ENCODE results near the gene SLC26A9.
"Not testable (repeated sequence)": the region's sequence is repeated elsewhere in the genome, so short reads cannot be mapped to it uniquely, and the experiment has no call there.

Gene SLC26A9

DNA sequence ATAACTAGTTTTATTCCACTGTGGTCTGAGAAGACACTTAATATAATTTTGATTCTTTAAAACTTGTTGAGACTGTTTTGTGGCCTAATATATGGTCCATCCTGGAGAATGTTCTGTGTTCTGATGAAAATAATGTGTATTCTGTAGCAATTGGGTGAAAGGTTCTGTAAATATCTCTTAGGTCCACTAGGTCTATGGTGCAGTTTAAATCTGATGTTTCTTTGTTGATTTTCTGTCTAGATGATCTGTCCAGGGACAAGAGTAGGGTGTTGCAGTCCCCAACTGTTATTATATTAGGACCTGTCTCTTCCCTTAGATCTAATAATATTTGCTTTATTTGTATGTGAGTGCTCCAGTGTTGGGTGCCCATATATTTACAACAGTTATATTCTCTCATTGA lies 59.5 kb downstream of the SLC26A9 start:
- TF ChIP-seq, protein P1, sequence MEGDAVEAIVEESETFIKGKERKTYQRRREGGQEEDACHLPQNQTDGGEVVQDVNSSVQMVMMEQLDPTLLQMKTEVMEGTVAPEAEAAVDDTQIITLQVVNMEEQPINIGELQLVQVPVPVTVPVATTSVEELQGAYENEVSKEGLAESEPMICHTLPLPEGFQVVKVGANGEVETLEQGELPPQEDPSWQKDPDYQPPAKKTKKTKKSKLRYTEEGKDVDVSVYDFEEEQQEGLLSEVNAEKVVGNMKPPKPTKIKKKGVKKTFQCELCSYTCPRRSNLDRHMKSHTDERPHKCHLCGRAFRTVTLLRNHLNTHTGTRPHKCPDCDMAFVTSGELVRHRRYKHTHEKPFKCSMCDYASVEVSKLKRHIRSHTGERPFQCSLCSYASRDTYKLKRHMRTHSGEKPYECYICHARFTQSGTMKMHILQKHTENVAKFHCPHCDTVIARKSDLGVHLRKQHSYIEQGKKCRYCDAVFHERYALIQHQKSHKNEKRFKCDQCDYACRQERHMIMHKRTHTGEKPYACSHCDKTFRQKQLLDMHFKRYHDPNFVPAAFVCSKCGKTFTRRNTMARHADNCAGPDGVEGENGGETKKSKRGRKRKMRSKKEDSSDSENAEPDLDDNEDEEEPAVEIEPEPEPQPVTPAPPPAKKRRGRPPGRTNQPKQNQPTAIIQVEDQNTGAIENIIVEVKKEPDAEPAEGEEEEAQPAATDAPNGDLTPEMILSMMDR (IDR thresholded peaks at IDR 0.05; ENCODE audit: extremely low read depth, missing control alignments), result no peak
- DNase-seq (ENCODE audit: low spot score), result no peak

DNA sequence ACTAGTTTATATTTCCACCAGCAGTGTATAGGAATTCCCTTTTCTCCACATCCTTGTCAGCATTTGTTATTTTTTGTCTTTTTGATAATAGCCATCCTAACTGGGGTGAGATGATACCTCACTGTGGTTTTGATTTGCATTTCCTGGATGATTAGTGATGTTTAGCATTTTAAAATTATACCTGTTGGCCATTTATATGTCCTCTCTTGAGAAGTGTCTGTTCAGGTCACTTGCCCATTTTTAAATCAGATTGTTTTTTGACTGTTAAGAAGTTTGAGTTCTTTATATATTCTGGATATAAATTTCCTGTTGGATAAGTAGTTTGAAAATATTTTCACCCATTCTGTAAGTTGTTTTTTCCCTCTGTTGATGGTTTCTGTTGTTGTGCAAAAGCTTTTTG lies 62.3 kb downstream of the SLC26A9 start:
- no peak for DNase-seq (ENCODE audit: low spot score)
- TF ChIP-seq, protein P1 (IDR thresholded peaks at IDR 0.05; ENCODE audit: extremely low read depth, missing control alignments), result no peak

DNA sequence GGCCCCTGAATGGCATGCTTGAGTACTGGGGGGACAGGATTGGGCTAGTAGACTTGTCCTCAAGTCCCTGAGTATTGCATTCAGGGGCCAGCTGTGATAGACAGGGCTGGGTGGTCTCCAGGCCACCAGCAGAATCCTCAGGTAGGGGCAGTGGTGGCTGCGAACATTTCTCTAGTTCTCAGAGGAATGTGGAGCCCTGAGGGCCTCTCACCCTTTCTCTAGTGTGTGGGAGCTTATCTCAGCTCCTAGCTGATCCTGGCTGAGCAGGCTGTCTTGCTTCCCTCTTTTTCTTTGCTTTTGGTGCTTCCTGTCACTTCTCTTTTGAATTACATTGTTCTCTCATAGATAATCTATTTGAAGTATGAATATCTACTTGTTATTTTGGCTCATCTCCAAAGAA lies 63.3 kb downstream of the SLC26A9 start:
- DNase-seq (ENCODE audit: low spot score), result no peak

DNA sequence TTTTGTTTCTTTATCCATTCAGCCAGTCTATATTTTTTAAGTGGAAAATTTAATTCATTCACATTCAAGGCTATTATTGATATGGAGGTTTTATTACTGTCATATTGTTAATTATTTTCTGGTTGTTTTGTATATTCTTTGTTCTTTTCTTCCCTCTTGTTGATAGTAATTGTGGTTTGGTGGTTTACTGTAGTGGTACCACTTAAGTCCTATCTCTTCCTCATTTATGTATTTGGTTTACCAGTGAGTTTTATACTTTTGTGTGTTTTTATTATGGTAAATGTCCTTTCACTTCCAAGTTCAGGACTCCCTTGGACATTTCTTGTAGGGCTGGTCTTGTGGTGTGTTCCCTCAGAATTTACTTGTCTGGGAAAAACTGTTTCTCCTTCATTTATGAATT lies 65.2 kb downstream of the SLC26A9 start:
- no peak for DNase-seq (ENCODE audit: low spot score)
- TF ChIP-seq, protein P1 (IDR thresholded peaks at IDR 0.05; ENCODE audit: extremely low read depth, missing control alignments), result no peak

More for the DNA sequence above, 63.3 kb downstream of the SLC26A9 start:
- TF ChIP-seq, protein P1 (IDR thresholded peaks at IDR 0.05; ENCODE audit: extremely low read depth, missing control alignments), result no peak

DNA sequence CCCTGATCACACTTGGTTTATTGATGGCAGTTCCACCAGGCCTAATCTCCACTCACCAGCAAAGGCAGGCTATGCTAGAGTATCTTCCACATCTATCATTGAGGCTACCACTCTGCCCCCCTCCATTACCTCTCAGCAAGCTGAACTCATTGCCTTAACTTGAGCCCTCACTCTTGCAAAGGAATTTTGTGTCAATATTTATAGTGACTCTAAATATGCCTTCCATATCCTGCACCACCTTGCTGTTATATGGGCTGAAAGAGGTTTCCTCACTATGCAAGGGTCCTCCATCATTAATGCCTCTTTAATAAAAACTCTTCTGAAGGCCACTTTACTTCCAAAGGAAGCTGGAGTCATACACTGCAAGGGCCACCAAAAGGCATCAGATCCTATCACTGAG lies 70.1 kb downstream of the SLC26A9 start:
- not testable (repeated sequence) for DNase-seq (ENCODE audit: low spot score)

DNA sequence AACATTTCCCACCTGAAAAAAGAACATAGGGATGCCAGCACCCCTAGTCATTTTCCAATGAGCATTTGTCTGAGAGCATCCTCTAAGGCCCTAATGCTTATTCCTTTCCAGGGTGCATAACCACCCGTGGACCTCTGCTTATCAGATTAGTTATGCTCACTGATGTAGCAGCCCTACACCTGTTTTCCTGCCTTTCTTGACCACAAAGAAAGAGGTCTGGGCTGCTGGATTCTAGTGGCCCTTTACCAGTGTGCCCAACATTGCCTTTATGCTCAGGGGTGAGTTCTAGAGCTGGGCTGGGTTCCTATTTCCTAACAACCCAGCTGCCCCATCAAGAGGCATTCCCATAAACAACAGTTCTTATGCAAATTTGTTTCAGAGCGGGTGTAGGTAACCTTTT lies 73.0 kb downstream of the SLC26A9 start:
- TF ChIP-seq, protein P1 (IDR thresholded peaks at IDR 0.05; ENCODE audit: extremely low read depth, missing control alignments), result no peak
- no peak for DNase-seq (ENCODE audit: low spot score)
